A375 (cell line): ENCODE measurements around the gene CDC42SE2. TPM values are rescaled to one million over a fixed set of nuclear protein-coding genes. Genes with fewer than 3 reads are reported as not detected.

Experiments used
- small RNA-seq: library from RNA; depleted of rRNA; stranded (forward); fragments of <200 nt; gene quantifications from one replicate; pipeline ENCODE3, GENCODE V24; 2014
- total RNA-seq: library from RNA; depleted of rRNA; stranded (reverse); fragments of >200 nt; shearing (Covaris generic); gene quantifications from 2 replicates; pipeline ENCODE4 v1.2.3, GENCODE V29; 2014; rRNA removed

The CDC42SE2 gene
- total RNA-seq: 12.5 and 18.2 TPM in 2 replicates

DNA sequence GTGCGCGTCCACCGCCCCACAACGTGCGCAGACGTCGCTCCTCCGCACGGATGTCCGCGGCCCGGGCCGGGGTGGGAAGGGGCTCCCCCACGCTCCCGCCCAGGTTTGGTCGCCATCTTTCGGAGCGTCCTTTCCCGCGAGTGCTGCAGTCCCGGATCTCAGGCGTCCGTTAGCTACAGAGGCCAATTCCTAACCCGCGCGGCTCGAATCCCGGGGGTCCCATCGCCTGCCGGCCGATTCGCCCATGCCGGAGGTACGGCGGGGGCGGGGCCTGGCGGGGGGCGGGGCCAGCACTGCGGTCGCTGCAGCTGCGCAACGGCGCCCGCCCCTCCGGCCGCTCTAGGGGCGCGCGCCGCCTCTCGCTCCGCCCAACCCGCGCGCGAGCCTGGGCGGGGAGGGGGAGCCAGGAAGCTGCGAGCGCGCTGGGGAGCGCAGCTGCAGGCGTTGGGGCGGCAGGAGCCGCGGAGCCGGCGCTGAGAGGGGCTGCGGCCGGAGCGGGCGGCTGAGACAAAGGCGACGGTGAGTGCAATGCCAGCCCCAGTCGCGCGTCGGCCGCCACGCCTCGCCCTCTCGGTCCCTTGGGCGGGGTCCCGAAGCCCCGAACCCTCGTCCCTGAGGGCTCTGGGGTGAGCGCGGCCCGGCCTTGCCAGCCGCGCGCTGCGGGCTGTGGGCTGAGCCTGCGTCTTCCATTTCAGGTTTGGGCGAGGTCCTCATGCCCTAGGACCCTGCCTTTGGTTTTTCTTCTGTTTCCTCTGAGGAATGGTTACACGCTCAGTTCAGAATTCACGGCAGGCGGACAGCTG, at the start of gene CDC42SE2:
Gene CDC42SE2, plus strand, starts transcription at position 406 of the 803 bp plus-strand sequence. CDS start 95,441 bp downstream, outside the sequence.

Small RNAs within 50 kb of the gene (small RNA-seq; reads per million reads assigned to genes)
- gene AC004777.1 (not detected), gene RF02271 (not detected)

Other genes starting within 250 kb of the CDC42SE2 start
- 224 and 265 TPM in 2 replicates for gene HINT1, start 98.8 kb upstream of the CDC42SE2 start, total RNA-seq
- 8.0 and 8.1 TPM in 2 replicates for gene LYRM7, start 93.1 kb upstream of the CDC42SE2 start, total RNA-seq